HEK293T (cell line): Measurements from ENCODE around the gene CLIP4.
A peak's percentile ranks its signal among the peaks of the same experiment; 100 is the strongest.

Experiments used
- CTCF ChIA-PET: fragments of 350-600 bp; formaldehyde crosslinking; extraction: SDS; loops from one replicate; lab custom pipeline; 2021; ENCODE audit warnings: antibody characterized with exemption, inconsistent platforms; lab: Yijun Ruan, JAX
- POLR2A ChIA-PET: fragments of 350-600 bp; formaldehyde crosslinking; extraction: SDS; loops from one replicate; lab custom pipeline; 2020; ENCODE audit warnings: antibody characterized with exemption, inconsistent platforms; lab: Yijun Ruan, JAX
- DNase-seq: peaks from one replicate; pipeline ENCODE4 v3.0.0; 2012; ENCODE audit warnings: mixed read lengths; ENCODE audit errors: extremely low spot score
- ARNT ChIP-seq: fragments of 450-650 bp; IDR thresholded peaks from 2 replicates; pipeline ENCODE4 v1.6.1; 2017; ENCODE audit warnings: mild to moderate bottlenecking
- BHLHE40 ChIP-seq: fragments of 450-650 bp; IDR thresholded peaks from 2 replicates; pipeline ENCODE4 v1.6.1; 2016; ENCODE audit warnings: mild to moderate bottlenecking, moderate library complexity, borderline replicate concordance
- CTBP1 ChIP-seq: fragments of 450-650 bp; IDR thresholded peaks from 2 replicates; pipeline ENCODE4 v1.6.1; 2016; ENCODE audit warnings: borderline replicate concordance
- ELF4 ChIP-seq: fragments of 450-650 bp; IDR thresholded peaks from 2 replicates; pipeline ENCODE4 v1.6.1; 2017; ENCODE audit warnings: antibody characterized with exemption
- FOXA1 ChIP-seq: fragments of 450-650 bp; IDR thresholded peaks from 2 replicates; pipeline ENCODE4 v1.6.1; 2016; ENCODE audit warnings: mild to moderate bottlenecking
- FOXK2 ChIP-seq: fragments of 450-650 bp; IDR thresholded peaks from 2 replicates; pipeline ENCODE4 v1.6.1; 2016; ENCODE audit warnings: mild to moderate bottlenecking
- FOXM1 ChIP-seq: fragments of 450-650 bp; IDR thresholded peaks from 2 replicates; pipeline ENCODE4 v1.6.1; 2017; ENCODE audit warnings: mild to moderate bottlenecking, borderline replicate concordance
- HDGF ChIP-seq: fragments of 450-650 bp; IDR thresholded peaks from 2 replicates; pipeline ENCODE4 v1.6.1; 2017; ENCODE audit warnings: antibody characterized with exemption, borderline replicate concordance
- L3MBTL2 ChIP-seq: fragments of 450-650 bp; conservative IDR thresholded peaks from 2 replicates; pipeline ENCODE4 v1.6.1; 2016; ENCODE audit warnings: mild to moderate bottlenecking
- LEF1 ChIP-seq: fragments of 450-650 bp; IDR thresholded peaks from 2 replicates; pipeline ENCODE4 v1.6.1; 2017; ENCODE audit warnings: mild to moderate bottlenecking, borderline replicate concordance
- NFRKB ChIP-seq: fragments of 450-650 bp; IDR thresholded peaks from 2 replicates; pipeline ENCODE4 v1.6.1; 2016; ENCODE audit warnings: mild to moderate bottlenecking, moderate library complexity
- PKNOX1 ChIP-seq: fragments of 450-650 bp; IDR thresholded peaks from 2 replicates; pipeline ENCODE4 v1.6.1; 2016
- SP1 ChIP-seq: fragments of 450-650 bp; IDR thresholded peaks from 2 replicates; pipeline ENCODE4 v1.6.1; 2017
- SUZ12 ChIP-seq: fragments of 450-650 bp; IDR thresholded peaks from 2 replicates; pipeline ENCODE4 v1.6.1; 2016; ENCODE audit warnings: mild to moderate bottlenecking
- TARDBP ChIP-seq: fragments of 450-650 bp; IDR thresholded peaks from 2 replicates; pipeline ENCODE4 v1.6.1; 2016
- ZNF384 ChIP-seq: fragments of 450-650 bp; IDR thresholded peaks from 2 replicates; pipeline ENCODE4 v1.6.1; 2016

The CLIP4 gene

GRCh38 chr2:29114946-29115609 lies at the start of gene CLIP4:
CLIP4 (plus strand) TSS chr2:29115415; CDS start chr2:29121389, 5,974 bp downstream.
- peak; percentile 72 for TF ChIP-seq L3MBTL2
- TF ChIP-seq LEF1: no peak
- TF ChIP-seq SUZ12: no peak
- TF ChIP-seq FOXK2: no peak
- no peak for TF ChIP-seq ELF4
- no peak for TF ChIP-seq ZNF384
- POLR2A ChIA-PET: interaction anchor here (1.3 kb wide), 1 partner anchor 15 kb away, joined by 3 read pairs; no protein-coding TSS in a partner anchor
- peak; percentile 68 for DNase-seq
- CTCF ChIA-PET: no interaction called here

GRCh38 chr2:29066271-29066860 lies 48.8 kb upstream of the CLIP4 start:
- POLR2A ChIA-PET: no interaction called here
- TF ChIP-seq TARDBP (no peak), FOXA1 (no peak), FOXM1 (no peak), SP1 (no peak), L3MBTL2 (no peak), BHLHE40 (no peak), FOXK2 (no peak), CTBP1 (no peak), ZNF384 (no peak), HDGF (no peak), ELF4 (no peak), NFRKB (no peak), SUZ12 (no peak), PKNOX1 (no peak), ARNT (no peak), LEF1 (no peak)
- no peak for DNase-seq
- CTCF ChIA-PET: interaction anchor here (1.1 kb wide), 1 partner anchor 245 kb away, joined by 4 read pairs; no protein-coding TSS in a partner anchor

- CTCF ChIA-PET: no interaction called here
- no peak for DNase-seq
- POLR2A ChIA-PET: no interaction called here
- TF ChIP-seq TARDBP (no peak), SP1 (no peak), ARNT (no peak), LEF1 (no peak), FOXK2 (no peak), PKNOX1 (no peak), L3MBTL2 (no peak)
Observed at GRCh38 chr2:29066997-29067605, 48.1 kb upstream of the CLIP4 start.

GRCh38 chr2:29068513-29068912 lies 46.7 kb upstream of the CLIP4 start:
- CTCF ChIA-PET: no interaction called here
- TF ChIP-seq L3MBTL2: no peak
- no peak for TF ChIP-seq FOXA1
- TF ChIP-seq CTBP1: no peak
- no peak for TF ChIP-seq ZNF384
- TF ChIP-seq FOXM1: no peak
- no peak for TF ChIP-seq SP1
- TF ChIP-seq BHLHE40: no peak
- TF ChIP-seq ARNT: no peak
- no peak for TF ChIP-seq FOXK2
- no peak for TF ChIP-seq HDGF
- TF ChIP-seq LEF1: no peak
- no peak for TF ChIP-seq SUZ12
- no peak for TF ChIP-seq PKNOX1
- no peak for TF ChIP-seq NFRKB
- TF ChIP-seq TARDBP: no peak
- TF ChIP-seq ELF4: no peak
- POLR2A ChIA-PET: no interaction called here
- DNase-seq: no peak

- POLR2A ChIA-PET: no interaction called here
- DNase-seq: no peak
- TF ChIP-seq SUZ12 (no peak), ZNF384 (no peak)
- CTCF ChIA-PET: no interaction called here
Observed at GRCh38 chr2:29070526-29070925, 44.7 kb upstream of the CLIP4 start.

GRCh38 chr2:29071032-29071975 lies 43.9 kb upstream of the CLIP4 start:
- POLR2A ChIA-PET: no interaction called here
- CTCF ChIA-PET: no interaction called here
- DNase-seq: no peak
- TF ChIP-seq ARNT (no peak), ELF4 (no peak), LEF1 (no peak)
